HuH-7 (cell line): ENCODE results near the gene DNAI1.

Source experiments
- DNase-seq: peaks from one replicate; pipeline ENCODE4 v3.0.0; 2011; ENCODE audit warnings: low spot score

The DNAI1 gene

DNA sequence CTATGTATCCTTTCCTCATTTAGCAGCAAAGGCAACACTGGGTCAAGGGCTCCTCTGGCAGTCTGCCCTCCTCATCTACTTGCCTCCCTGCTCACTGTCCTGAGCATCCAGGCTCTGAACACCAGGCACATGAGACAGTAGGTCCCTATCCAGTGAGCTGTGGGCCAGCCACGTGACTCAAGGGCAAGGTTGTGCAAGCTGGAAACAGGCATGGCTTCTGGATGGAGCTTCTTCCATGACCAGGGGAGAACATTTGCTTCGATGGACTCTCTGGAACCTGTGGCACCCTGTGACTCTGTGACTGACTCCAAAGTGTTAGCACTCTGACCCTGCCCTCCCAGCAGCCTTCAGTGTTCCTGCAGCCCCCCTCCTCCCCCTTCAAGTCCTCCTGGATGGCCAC lies 33.0 kb downstream of the DNAI1 start:
- DNase-seq: no peak

DNA sequence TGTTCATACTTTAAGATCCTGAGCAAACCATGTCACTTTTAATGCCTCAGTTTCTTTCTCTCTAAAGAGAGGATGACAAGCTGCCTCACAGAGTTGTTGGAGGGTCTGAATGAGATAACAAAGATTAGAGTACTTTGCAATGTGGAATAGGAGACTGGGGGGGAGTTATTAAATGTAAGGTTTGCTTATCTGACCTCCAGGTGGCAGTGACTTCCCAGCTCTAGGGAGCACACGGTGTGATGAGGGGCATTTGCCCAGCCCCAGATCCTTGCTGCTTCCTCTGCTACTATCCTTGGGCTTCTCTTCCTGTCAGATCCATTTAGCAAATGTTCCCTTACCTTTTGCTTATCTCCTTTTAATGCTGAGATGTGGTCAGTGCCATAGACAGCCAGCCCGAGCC lies 33.4 kb downstream of the DNAI1 start:
- no peak for DNase-seq

- DNase-seq: peak; percentile 49
These were observed 35.4 kb downstream of the DNAI1 start for GRCh38 chr9:34493972-34494535.

DNA sequence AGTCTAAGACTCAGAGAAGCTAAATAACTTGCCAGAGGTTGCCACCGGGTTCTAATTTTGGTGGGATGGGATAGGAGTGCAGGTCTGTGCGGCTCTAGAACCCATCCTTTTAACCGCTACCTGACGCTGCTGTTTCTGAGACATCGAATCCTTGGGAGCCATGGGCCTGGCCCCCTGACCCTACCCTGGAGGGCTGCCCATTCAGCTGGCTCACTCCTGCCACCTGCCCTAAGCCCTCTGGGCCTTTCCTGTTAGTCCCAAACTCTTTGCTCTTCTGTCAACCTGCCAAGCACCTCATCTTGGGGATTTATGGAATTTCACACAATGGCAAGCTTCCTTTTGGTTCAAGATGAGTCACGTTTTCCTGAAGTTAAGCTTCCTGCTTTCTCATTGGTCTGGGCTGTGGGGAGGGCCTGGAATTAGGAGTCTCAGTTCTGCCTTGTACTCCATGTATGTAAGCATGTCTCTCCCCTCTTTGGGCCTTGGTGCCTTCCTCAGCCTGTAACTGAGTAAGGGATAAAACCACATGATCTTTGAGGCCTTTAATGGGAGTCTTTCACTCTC lies 37.6 kb downstream of the DNAI1 start:
- no peak for DNase-seq

DNA sequence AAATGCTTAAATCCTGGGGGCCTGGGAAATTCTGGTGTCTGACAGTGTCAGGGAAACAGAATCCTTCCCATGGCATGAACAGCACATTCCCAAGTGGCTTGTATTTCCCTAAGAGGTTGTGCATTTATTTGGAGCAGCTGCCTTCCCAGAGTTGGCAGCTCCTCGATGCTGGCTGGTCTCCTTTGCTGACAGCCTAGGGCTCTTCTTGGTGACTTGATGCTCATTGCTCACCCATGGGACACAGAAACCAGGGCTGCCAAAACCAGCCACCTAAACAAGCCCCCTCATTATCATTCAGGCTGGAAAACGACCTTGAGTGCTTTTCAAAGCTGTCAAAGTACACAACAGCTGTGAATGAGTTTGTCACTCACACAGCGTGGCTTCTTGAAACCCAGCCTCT lies 39.9 kb downstream of the DNAI1 start:
- no peak for DNase-seq

- no peak for DNase-seq
These were observed 40.5 kb downstream of the DNAI1 start for GRCh38 chr9:34499076-34499475.

DNA sequence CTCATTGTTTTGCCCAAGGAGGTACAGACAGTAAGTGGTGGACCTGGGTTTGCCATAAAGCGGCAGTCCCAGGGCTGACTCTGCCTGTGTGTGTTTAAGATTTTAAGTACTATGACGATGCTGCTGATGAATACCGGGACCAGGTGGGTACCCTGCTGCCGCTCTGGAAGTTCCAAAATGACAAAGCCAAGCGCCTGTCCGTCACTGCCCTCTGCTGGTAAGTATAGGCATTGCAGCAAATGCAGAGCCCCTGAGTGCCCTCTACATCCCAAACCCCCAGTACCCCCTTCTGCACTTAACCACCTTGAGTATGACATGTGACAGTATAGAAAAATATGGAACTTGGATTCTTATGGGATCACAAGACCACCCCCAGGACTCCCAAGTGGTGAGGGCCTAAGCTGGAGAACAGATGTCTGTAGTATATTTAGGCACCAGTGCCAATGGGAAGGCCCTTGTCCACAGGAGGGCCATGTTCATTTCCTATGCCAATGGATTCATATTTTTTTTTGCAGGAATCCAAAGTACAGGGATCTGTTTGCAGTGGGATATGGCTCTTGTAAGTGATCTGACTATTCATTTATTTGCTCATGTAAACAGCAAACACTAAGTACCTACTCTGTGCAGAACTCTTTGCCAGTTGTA lies 42.1 kb downstream of the DNAI1 start:
- DNase-seq: peak; percentile 44

- DNase-seq: no peak
These were observed 42.8 kb downstream of the DNAI1 start for GRCh38 chr9:34501372-34501771.

DNA sequence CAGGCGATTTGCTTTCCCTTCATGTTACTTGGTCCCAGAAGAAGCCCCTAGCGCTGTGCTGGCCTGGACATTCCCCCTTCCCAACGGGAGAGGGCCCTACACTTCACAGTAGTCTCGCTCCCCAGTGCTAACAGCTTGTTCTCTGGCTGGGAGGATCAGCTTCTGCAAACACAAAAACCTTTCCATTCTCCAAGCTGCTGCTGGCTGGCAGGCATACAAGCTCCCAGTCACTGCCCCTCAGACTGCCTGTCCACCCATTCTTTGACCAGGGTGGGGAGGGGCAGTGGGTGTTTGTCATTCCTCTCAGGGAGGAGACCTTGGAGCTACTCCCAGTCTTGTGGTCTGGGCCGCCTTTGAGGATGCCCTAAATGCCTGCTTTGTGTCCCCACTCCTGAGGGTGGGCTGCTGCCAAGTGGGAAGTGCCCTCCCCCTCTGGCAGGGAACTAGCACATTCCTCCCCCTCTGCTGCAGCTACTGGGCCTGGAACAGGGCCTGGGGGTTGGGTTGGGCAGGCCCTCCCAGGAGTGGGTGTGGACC lies 43.4 kb downstream of the DNAI1 start:
- DNase-seq: no peak

GRCh38 chr9:34502471-34502870 lies 43.9 kb downstream of the DNAI1 start:
- no peak for DNase-seq

- DNase-seq: no peak
These were observed 44.3 kb downstream of the DNAI1 start for GRCh38 chr9:34502891-34503290.

DNA sequence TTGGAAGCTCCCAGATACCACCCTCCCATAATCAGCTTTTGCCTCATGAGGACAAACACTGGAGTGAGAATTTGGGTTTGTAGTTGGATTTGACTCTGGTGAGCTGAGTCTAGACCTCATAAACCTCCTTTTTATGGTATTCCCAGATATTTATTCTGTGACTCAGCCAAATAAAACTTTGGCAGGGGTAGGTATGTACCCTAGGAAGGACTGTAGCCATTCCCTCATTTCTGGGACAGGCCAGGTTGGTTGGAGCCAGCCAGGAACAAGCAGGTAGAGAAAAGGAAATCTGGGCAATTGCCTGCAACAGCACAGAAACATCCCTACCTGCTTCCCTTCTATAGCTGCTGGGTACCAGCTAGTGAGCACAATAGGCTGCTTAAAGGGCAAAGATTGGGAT lies 44.8 kb downstream of the DNAI1 start:
- no peak for DNase-seq

GRCh38 chr9:34505370-34506120 lies 46.9 kb downstream of the DNAI1 start:
- DNase-seq: no peak

- no peak for DNase-seq
These were observed 48.0 kb downstream of the DNAI1 start for GRCh38 chr9:34506623-34507022.

DNA sequence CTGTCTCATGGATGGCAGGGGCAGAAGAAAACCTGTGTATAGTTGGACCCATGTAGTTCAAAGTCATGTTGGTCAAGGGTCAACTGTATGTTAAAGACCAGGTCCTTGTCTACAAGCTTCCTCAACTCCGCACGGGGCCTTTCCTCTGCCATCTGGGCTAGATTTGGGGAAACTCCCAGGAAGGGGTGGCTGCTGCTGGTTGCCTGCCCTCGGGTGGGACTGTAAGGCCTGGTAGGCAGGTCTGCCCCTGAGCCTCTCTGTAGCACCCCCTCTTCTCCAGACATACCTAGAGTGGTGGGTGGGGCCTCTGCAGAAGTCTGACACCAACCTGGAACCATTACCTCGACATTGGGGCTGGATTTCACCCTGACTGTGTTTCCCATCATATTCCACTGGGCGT lies 49.0 kb downstream of the DNAI1 start:
- no peak for DNase-seq

GRCh38 chr9:34507966-34508365 lies 49.4 kb downstream of the DNAI1 start:
- no peak for DNase-seq

GRCh38 chr9:34508463-34508862 lies 49.9 kb downstream of the DNAI1 start:
- DNase-seq: no peak

- no peak for DNase-seq
These were observed 50.3 kb downstream of the DNAI1 start for GRCh38 chr9:34508951-34509350.

DNA sequence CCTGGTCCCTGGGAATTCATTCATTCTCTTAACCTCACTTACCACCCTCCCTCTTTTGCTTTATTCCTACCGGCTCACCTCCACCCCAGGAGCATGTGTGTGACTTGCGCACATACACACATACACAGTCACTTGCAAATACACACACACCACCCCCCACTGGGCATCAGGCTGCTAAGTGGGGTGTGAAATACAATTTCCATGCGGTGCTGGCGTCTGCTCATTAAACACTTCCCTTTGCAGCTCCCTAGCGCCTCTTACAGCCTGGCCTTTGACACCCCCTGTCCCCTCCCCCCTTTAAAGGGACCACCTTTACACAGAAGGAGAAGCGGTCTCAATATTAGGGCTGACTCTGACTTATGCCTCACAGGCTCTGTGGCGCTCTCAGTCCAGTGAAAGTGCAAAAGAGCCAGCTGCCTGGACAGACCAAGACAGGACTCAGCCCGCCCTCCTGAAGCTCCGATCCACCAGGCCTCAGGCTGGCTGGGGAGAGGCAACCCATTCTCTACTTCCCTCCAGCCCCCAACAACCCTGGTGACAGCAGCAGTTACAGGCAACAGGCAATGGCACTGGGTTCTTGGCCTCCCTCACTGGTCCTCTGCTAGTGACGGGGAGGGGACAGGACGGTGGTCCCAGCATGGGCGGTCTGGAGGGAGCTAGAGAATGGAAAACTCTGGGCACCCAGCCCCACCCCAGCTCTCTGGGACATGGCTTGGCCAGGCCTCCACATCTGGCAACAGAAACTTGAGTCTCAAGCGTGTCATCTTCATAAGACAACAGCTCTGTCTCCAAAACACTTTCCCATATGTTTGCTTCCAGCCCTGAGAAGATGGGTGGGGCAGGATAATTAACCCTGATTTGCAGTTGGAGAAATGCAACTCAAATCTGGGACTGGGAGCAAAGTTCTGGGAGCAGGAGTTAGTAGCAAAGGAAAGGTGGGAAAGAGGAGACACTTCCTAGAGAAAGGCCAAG lies 52.2 kb downstream of the DNAI1 start:
- no peak for DNase-seq

DNA sequence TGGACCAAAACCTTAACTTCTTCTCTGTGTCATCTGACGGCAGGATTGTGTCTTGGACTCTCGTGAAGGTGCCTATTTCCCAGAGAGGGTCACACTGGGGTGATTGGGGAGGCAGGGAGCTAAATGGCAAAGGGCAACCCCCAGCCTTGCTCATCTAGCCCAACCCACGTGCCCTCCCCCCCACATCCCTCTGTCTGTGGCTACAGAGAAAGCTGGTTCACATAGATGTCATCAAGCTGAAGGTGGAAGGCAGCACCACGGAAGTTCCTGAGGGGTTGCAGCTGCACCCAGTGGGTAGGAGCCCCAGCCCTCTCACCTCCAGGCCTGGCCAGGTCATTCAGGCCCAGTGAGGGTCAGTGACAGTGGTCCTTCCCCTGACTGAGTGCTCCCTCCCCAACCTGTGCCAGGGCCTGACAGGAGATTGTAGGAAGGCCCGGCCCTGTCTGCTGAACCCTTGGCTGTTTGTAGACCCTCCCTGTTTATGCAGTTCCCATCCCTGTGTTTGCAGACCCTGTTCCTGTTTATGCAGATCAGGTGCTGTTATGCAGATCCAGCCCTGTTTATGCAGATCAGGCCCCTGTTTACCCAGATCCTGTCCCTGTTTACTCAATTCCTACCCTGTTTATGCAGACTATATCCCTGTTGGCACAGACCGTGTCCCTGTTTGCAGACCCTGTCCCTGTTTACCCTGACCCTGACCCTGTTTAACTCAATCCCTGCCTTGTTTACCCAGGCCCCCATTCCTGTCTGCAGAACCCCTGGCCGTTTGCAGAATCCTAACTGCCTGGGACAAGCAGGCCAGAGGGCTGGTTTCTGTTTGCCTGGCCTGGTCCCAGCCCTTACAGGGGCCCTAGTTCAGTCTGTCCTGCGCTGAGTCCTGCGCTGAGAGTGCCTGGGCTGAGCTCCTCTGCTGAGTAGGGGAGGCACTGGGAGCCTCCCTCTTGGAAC lies 53.8 kb downstream of the DNAI1 start:
- peak; percentile 48 for DNase-seq
